Colon (tissue), 2 donors: Measurements from ENCODE around the gene TP53I3.
"Not testable (repeated sequence)": the region's sequence is repeated elsewhere in the genome, so short reads cannot be mapped to it uniquely, and the experiment has no call there.

Source experiments
- FAIRE-seq: peaks from 2 replicates; lab custom pipeline; 2012; peaks lifted over from hg19 to GRCh38; lab: Jason Lieb, UNC
- donor health status: control.
- donor health status: control.

Gene TP53I3

GRCh38 chr2:24052951-24053350 is 31.7 kb downstream of the TP53I3 start:
- no peak for FAIRE-seq

- no peak for FAIRE-seq
Observed at GRCh38 chr2:24051833-24052232, 32.8 kb downstream of the TP53I3 start.

GRCh38 chr2:24050041-24050979 is 34.3 kb downstream of the TP53I3 start:
- FAIRE-seq: no peak

GRCh38 chr2:24049485-24050021 is 35.1 kb downstream of the TP53I3 start, which contains the start of gene FKBP1B:
Gene FKBP1B, plus strand, starts transcription at chr2:24049741. Its CDS starts 109 bp downstream, at chr2:24049850.
- FAIRE-seq: no peak

- no peak for FAIRE-seq
Observed at GRCh38 chr2:24048769-24049484, 35.7 kb downstream of the TP53I3 start.

- no peak for FAIRE-seq
Observed at GRCh38 chr2:24047703-24048033, 37.0 kb downstream of the TP53I3 start.

- FAIRE-seq: no peak
Observed at GRCh38 chr2:24046930-24047702, 37.5 kb downstream of the TP53I3 start, which contains the start of gene WDCP. Gene WDCP, minus strand, starts transcription at chr2:24047391. Its CDS starts 7,897 bp downstream, at chr2:24039494.

- FAIRE-seq: no peak
Observed at GRCh38 chr2:24046599-24046929, 38.1 kb downstream of the TP53I3 start.

GRCh38 chr2:24045511-24046508 is 38.8 kb downstream of the TP53I3 start:
- FAIRE-seq: no peak

- not testable (repeated sequence) for FAIRE-seq
Observed at GRCh38 chr2:24043133-24043532, 41.5 kb downstream of the TP53I3 start.

- FAIRE-seq: no peak
Observed at GRCh38 chr2:24040511-24040910, 44.1 kb downstream of the TP53I3 start.

- no peak for FAIRE-seq
Observed at GRCh38 chr2:24038786-24039499, 45.7 kb downstream of the TP53I3 start.
